Jurkat, Clone E6-1 (cell line): ENCODE results near the gene CXCR5.

Experiments
- DNase-seq: peaks from one replicate; pipeline ENCODE4 v3.0.0-alpha.2; 2011; ENCODE audit warnings: low read depth, low spot score
- H3K4me3 ChIP-seq: 2 replicates; pipeline ENCODE4 v1.5.1; 2011; ENCODE audit warnings: mild to moderate bottlenecking, low read length, control low read depth, moderate library complexity

Gene CXCR5

GRCh38 chr11:118918686-118919280, 35.1 kb downstream of the CXCR5 start:
- no peak overlapping the region for H3K4me3 ChIP-seq
- no peak for DNase-seq

- H3K4me3 ChIP-seq, result no peak overlapping the region
- DNase-seq, result no peak
These were observed 37.6 kb downstream of the CXCR5 start for GRCh38 chr11:118921121-118921928.

GRCh38 chr11:118921929-118922744, 38.4 kb downstream of the CXCR5 start:
- no peak for DNase-seq

GRCh38 chr11:118922745-118923627, 39.3 kb downstream of the CXCR5 start:
- no peak for DNase-seq
- no peak overlapping the region for H3K4me3 ChIP-seq

More at GRCh38 chr11:118921929-118922744, 38.4 kb downstream of the CXCR5 start:
- no peak overlapping the region for H3K4me3 ChIP-seq

GRCh38 chr11:118923721-118924587, 40.3 kb downstream of the CXCR5 start:
- DNase-seq, result no peak
- peak overlapping the region; percentile 62; the same call in 1 of the 2 replicates for H3K4me3 ChIP-seq

GRCh38 chr11:118924591-118925585, 41.2 kb downstream of the CXCR5 start:
- peak overlapping the region; percentile 62 for H3K4me3 ChIP-seq
- DNase-seq, result no peak

GRCh38 chr11:118927554-118928100, 43.9 kb downstream of the CXCR5 start:
- no peak for DNase-seq
- peak overlapping the region; percentile 75 for H3K4me3 ChIP-seq

GRCh38 chr11:118928101-118928869, 44.6 kb downstream of the CXCR5 start:
- peak overlapping the region; percentile 75 for H3K4me3 ChIP-seq
- peak; percentile 89 for DNase-seq

- peak overlapping the region; percentile 75 for H3K4me3 ChIP-seq
- no peak for DNase-seq
These were observed 45.3 kb downstream of the CXCR5 start for GRCh38 chr11:118928870-118929500.

GRCh38 chr11:118929501-118930093, 45.9 kb downstream of the CXCR5 start:
- peak; percentile 89 for DNase-seq
- peak overlapping the region; percentile 75 for H3K4me3 ChIP-seq

- DNase-seq, result peak; percentile 83
- H3K4me3 ChIP-seq, result peak overlapping the region; percentile 75
These were observed 46.5 kb downstream of the CXCR5 start for GRCh38 chr11:118930094-118930712.

- no peak overlapping the region for H3K4me3 ChIP-seq
- DNase-seq, result no peak
These were observed 47.9 kb downstream of the CXCR5 start for GRCh38 chr11:118931571-118931970.

- DNase-seq, result no peak
- H3K4me3 ChIP-seq, result no peak overlapping the region
These were observed 49.8 kb downstream of the CXCR5 start for GRCh38 chr11:118933486-118933885.

- DNase-seq, result no peak
- no peak overlapping the region for H3K4me3 ChIP-seq
These were observed 51.7 kb downstream of the CXCR5 start for GRCh38 chr11:118935376-118935775.
